ENCODE data around the gene TFB2M. TPM values are rescaled to one million over a fixed set of nuclear protein-coding genes. Genes with fewer than 3 reads are reported as not detected.

The TFB2M gene
- total and polyA plus RNA-seq, 2 of the 13 experiments (the other 11 are each of a cell fraction or from before 2014, with no cell fraction given), result 15.7 to 31.4 TPM

DNA sequence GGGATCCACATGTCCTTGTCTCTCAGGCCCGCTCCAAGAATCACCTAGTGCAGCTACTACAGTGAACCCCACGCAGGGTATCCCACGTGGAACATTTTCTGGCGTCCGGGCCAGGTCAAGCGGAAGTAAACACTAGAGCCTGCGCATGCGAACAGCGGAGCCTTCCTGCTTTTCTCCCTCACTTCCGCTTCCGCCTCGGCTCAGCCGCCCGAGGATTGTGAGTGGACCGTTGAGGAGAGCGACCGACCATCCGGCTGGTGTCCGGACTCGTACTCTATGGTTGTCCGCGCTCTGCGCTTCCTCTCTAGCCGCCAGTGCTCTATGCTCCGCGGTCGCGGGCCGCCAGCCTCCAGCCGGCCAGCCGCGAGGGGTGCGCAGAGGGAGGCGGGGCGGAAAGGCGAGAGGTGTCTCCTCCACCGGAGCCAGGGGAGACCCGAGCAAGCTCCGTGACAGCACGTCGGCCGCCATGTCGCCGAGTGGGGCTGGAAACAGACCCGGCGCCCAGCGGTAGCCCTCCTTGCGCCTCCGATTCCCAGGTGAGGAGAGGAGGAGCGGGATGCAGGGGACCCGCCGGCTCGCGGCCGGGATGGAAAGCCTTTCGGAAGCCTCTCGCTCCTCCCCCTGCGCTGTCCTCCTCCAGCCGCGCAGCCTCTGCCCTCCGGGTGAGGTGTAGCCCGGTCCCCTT is at the start of gene TFB2M, which contains the start of gene CNST (continued):
- TF ChIP-seq, protein P1, sequence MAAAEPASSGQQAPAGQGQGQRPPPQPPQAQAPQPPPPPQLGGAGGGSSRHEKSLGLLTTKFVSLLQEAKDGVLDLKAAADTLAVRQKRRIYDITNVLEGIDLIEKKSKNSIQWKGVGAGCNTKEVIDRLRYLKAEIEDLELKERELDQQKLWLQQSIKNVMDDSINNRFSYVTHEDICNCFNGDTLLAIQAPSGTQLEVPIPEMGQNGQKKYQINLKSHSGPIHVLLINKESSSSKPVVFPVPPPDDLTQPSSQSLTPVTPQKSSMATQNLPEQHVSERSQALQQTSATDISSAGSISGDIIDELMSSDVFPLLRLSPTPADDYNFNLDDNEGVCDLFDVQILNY (CRISPR knock-in tag; conservative IDR thresholded peaks at IDR 0.05), result no peak; the same call in 1 of the 2 replicates
- peak; percentile 61; the same call in 1 of the 2 replicates for TF ChIP-seq ZHX2 (IDR thresholded peaks at IDR 0.05; ENCODE audit: low read depth)
- no peak; the same call in 1 of the 2 replicates for TF ChIP-seq ZHX2 (CRISPR knock-in tag; IDR thresholded peaks at IDR 0.05; ENCODE audit: borderline replicate concordance)
- TF ChIP-seq, protein P2, sequence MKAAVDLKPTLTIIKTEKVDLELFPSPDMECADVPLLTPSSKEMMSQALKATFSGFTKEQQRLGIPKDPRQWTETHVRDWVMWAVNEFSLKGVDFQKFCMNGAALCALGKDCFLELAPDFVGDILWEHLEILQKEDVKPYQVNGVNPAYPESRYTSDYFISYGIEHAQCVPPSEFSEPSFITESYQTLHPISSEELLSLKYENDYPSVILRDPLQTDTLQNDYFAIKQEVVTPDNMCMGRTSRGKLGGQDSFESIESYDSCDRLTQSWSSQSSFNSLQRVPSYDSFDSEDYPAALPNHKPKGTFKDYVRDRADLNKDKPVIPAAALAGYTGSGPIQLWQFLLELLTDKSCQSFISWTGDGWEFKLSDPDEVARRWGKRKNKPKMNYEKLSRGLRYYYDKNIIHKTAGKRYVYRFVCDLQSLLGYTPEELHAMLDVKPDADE (CRISPR knock-in tag; IDR thresholded peaks at IDR 0.05), result no peak
- TF ChIP-seq ZNF280D (CRISPR knock-in tag; IDR thresholded peaks at IDR 0.05), result no peak
- TF ChIP-seq CCAR2 (optimal IDR thresholded peaks at IDR 0.05; ENCODE audit: low read depth, low read length), result no peak
- TF ChIP-seq ZNF24 (IDR thresholded peaks at IDR 0.05), result no peak
- TF ChIP-seq ZNF713 (CRISPR knock-in tag; IDR thresholded peaks at IDR 0.05), result no peak
- TF ChIP-seq RORA (CRISPR knock-in tag; IDR thresholded peaks at IDR 0.05), result no peak
- TF ChIP-seq, protein P3, sequence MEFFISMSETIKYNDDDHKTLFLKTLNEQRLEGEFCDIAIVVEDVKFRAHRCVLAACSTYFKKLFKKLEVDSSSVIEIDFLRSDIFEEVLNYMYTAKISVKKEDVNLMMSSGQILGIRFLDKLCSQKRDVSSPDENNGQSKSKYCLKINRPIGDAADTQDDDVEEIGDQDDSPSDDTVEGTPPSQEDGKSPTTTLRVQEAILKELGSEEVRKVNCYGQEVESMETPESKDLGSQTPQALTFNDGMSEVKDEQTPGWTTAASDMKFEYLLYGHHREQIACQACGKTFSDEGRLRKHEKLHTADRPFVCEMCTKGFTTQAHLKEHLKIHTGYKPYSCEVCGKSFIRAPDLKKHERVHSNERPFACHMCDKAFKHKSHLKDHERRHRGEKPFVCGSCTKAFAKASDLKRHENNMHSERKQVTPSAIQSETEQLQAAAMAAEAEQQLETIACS (CRISPR knock-in tag; IDR thresholded peaks at IDR 0.05), result no peak
- TF ChIP-seq SMYD3 (CRISPR knock-in tag; IDR thresholded peaks at IDR 0.05), result no peak
- TF ChIP-seq ZNF468 (CRISPR knock-in tag; IDR thresholded peaks at IDR 0.05), result no peak
- no peak for TF ChIP-seq ZNF766 (CRISPR knock-in tag; IDR thresholded peaks at IDR 0.05; ENCODE audit: borderline replicate concordance)
- TF ChIP-seq KAT7 (CRISPR knock-in tag; IDR thresholded peaks at IDR 0.05; ENCODE audit: borderline replicate concordance), result peak; percentile 97
- TF ChIP-seq SKI (IDR thresholded peaks at IDR 0.05; ENCODE audit: partially characterized antibody), result peak; percentile 77
- TF ChIP-seq, protein P4, sequence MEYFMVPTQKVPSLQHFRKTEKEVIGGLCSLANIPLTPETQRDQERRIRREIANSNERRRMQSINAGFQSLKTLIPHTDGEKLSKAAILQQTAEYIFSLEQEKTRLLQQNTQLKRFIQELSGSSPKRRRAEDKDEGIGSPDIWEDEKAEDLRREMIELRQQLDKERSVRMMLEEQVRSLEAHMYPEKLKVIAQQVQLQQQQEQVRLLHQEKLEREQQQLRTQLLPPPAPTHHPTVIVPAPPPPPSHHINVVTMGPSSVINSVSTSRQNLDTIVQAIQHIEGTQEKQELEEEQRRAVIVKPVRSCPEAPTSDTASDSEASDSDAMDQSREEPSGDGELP (IDR thresholded peaks at IDR 0.05; ENCODE audit: borderline replicate concordance, low read depth), result peak; percentile 68; the same call in 1 of the 2 replicates
